CD14-positive monocyte (primary cell): Measurements from ENCODE around the gene TMEM150C. TPM values are rescaled to one million over a fixed set of nuclear protein-coding genes. Genes with fewer than 3 reads are reported as not detected.
"Not testable (repeated sequence)": the region's sequence is repeated elsewhere in the genome, so short reads cannot be mapped to it uniquely, and the experiment has no call there.

Experiments
- DNase-seq, 3 donors: peaks; one replicate each; pipeline ENCODE4 v3.0.0-alpha.2; 2011 to 2022
- H2AFZ ChIP-seq: 2 replicates; pipeline ENCODE4 v1.6.0; 2012; ENCODE audit warnings: mild to moderate bottlenecking, low read depth, low read length, inconsistent platforms; ENCODE audit not compliant: insufficient read depth, poor library complexity, severe bottlenecking
- H3K27ac ChIP-seq, 2 donors: 1 replicate in 1 of 2; 2 replicates in 1 of 2; pipeline ENCODE4 v1.5.1; 2012 to 2013; ENCODE audit warnings: low read length in 2 of 2, control low read depth in 1 of 2, inconsistent platforms in 1 of 2, low read depth in 1 of 2, mild to moderate bottlenecking in 1 of 2
- H3K27me3 ChIP-seq, 2 donors: one replicate each; pipeline versions ENCODE4 v1.6.0 to v1.6.1; 2011 to 2013; ENCODE audit warnings: low read length in 2 of 2; ENCODE audit not compliant: control insufficient read depth in 2 of 2, insufficient read depth in 2 of 2
- H3K36me3 ChIP-seq, 2 donors: replicated peaks in 1 of 2; 1 replicate in 1 of 2; 2 replicates in 1 of 2; pipeline versions ENCODE4 v1.5.1 to v1.6.1; 2012 to 2013; ENCODE audit warnings: low read length in 2 of 2, control low read depth in 1 of 2, inconsistent platforms in 1 of 2, mild to moderate bottlenecking in 1 of 2; ENCODE audit not compliant: insufficient read depth in 2 of 2, control insufficient read depth in 1 of 2
- H3K4me1 ChIP-seq, 2 donors: 1 replicate in 1 of 2; 2 replicates in 1 of 2; pipeline versions ENCODE4 v1.5.1 to v1.6.1; 2012 to 2013; ENCODE audit warnings: low read length in 2 of 2, control low read depth in 1 of 2, inconsistent platforms in 1 of 2, mild to moderate bottlenecking in 1 of 2, moderate library complexity in 1 of 2; ENCODE audit not compliant: insufficient read depth in 2 of 2, control insufficient read depth in 1 of 2
- H3K4me2 ChIP-seq: replicated peaks from 2 replicates; pipeline ENCODE3; 2012; ENCODE audit warnings: low read length, moderate library complexity, mild to moderate bottlenecking; ENCODE audit not compliant: poor library complexity, severe bottlenecking; ENCODE audit errors: extremely low read depth
- H3K4me3 ChIP-seq, 3 experiments: fragments of 200-600 bp in 1 of 3; sonication (generic) in 1 of 3; replicated peaks in 1 of 3; 1 replicate in 2 of 3; 2 replicates in 1 of 3; pipeline ENCODE4 v1.5.1; 2011 to 2013; ENCODE audit warnings: low read length in 3 of 3, mild to moderate bottlenecking in 3 of 3, control low read depth in 2 of 3, low read depth in 2 of 3, inconsistent platforms in 1 of 3, moderate library complexity in 1 of 3
- H3K79me2 ChIP-seq: 2 replicates; pipeline ENCODE4 v1.6.0; 2012; ENCODE audit warnings: mild to moderate bottlenecking, control low read depth, inconsistent platforms, low read length, moderate library complexity; ENCODE audit not compliant: insufficient read depth
- H3K9ac ChIP-seq: 2 replicates; pipeline ENCODE4 v1.6.0; 2017; ENCODE audit warnings: low read length, mild to moderate bottlenecking; ENCODE audit not compliant: insufficient read depth, poor library complexity, severe bottlenecking
- H3K9me3 ChIP-seq, 2 donors: replicated peaks in 1 of 2; 1 replicate in 1 of 2; 2 replicates in 1 of 2; pipeline versions ENCODE4 v1.5.1 to v1.6.1; 2012 to 2013; ENCODE audit warnings: low read length in 2 of 2, control low read depth in 1 of 2; ENCODE audit not compliant: control insufficient read depth in 1 of 2, insufficient read depth in 1 of 2
- H4K20me1 ChIP-seq: 2 replicates; pipeline ENCODE4 v1.6.0; 2012; ENCODE audit warnings: mild to moderate bottlenecking, low read length, control low read depth, moderate library complexity; ENCODE audit not compliant: insufficient read depth
- H3K27ac Mint-ChIP-seq, 7 donors: one replicate each; pipeline ENCODE4 v1.8.0; 2020; ENCODE audit warnings: mild to moderate bottlenecking in 7 of 7, mixed read lengths in 7 of 7, moderate library complexity in 6 of 7, inconsistent platforms in 2 of 7
- H3K27me3 Mint-ChIP-seq, 3 donors: one replicate each; pipeline ENCODE4 v1.8.0; 2021 to 2022; ENCODE audit warnings: low read depth in 3 of 3, mild to moderate bottlenecking in 3 of 3, mixed read lengths in 3 of 3, moderate library complexity in 3 of 3, inconsistent platforms in 1 of 3
- H3K36me3 Mint-ChIP-seq, 2 donors: one replicate each; pipeline ENCODE4 v1.8.0; 2020; ENCODE audit warnings: mixed read lengths in 2 of 2, inconsistent platforms in 1 of 2, mild to moderate bottlenecking in 1 of 2
- H3K4me1 Mint-ChIP-seq: one replicate; pipeline ENCODE4 v1.8.0; 2020; ENCODE audit warnings: mild to moderate bottlenecking, mixed read lengths
- H3K4me3 Mint-ChIP-seq, 2 donors: one replicate each; pipeline ENCODE4 v1.8.0; 2020; ENCODE audit warnings: mild to moderate bottlenecking in 2 of 2, mixed read lengths in 2 of 2, moderate library complexity in 1 of 2
- H3K9me3 Mint-ChIP-seq, 7 donors: one replicate each; pipeline ENCODE4 v1.8.0; 2020 to 2022; ENCODE audit warnings: mixed read lengths in 7 of 7, mild to moderate bottlenecking in 6 of 7, moderate library complexity in 6 of 7, inconsistent platforms in 2 of 7
- CTCF ChIP-seq: fragments of 200-600 bp; IDR thresholded peaks from one replicate; pipeline ENCODE4 v1.8.0; 2022; ENCODE audit warnings: antibody characterized with exemption, mild to moderate bottlenecking
- WGBS: methylation state at CpG from one replicate; pipeline ENCODE4 v1.1.5; 2013; ENCODE audit warnings: missing lambda C conversion rate; ENCODE audit not compliant: insufficient coverage; 5-methylcytosine and 5-hydroxymethylcytosine counted together
- intact Hi-C, 2 donors: fragments of 100-400 bp; cut with micrococcal nuclease; formaldehyde crosslinking; loops; one replicate each; pipeline versions ENCODE4 v1.15.0 to v1.15.1; 2023
- polyA plus RNA-seq, 3 donors: library from polyadenylated mRNA; depleted of rRNA in 1 of 3; unstranded in 2 of 3; stranded (reverse) in 1 of 3; fragments of 300-500 nt in 2 of 3; fragments of >200 nt in 1 of 3; fragmentation: Illumina TruSeq in 2 of 3; gene quantifications; 1 replicate in 2 of 3; 2 replicates in 1 of 3; pipeline ENCODE4 v1.2.3, GENCODE V29; 2012 to 2021

TMEM150C gene
- polyA plus RNA-seq, 3 donors, result not detected

- H3K4me3 ChIP-seq, H3K9me3 Mint-ChIP-seq, H3K4me3 Mint-ChIP-seq, DNase-seq, H4K20me1 ChIP-seq, intact Hi-C loops, H3K9me3 ChIP-seq, H3K9ac ChIP-seq, H3K79me2 ChIP-seq, H2AFZ ChIP-seq, H3K4me1 Mint-ChIP-seq, H3K4me2 ChIP-seq, H3K36me3 ChIP-seq, H3K36me3 Mint-ChIP-seq, H3K27ac ChIP-seq, H3K4me1 ChIP-seq, H3K27me3 ChIP-seq: not testable (repeated sequence)
- H3K27me3 Mint-ChIP-seq, result peaks cover 0 to 10% (median 0%) of the 10 kb centered on the region in 3 donors
- peak overlapping the region in 1 of 7 donors; percentile 60 for H3K27ac Mint-ChIP-seq
- WGBS, result 92% methylated on average over 4 of the region's 7 CpGs
Measured at GRCh38 chr4:82475931-82476330, 85.9 kb downstream of the TMEM150C start.

GRCh38 chr4:82473621-82474164 is 88.1 kb downstream of the TMEM150C start:
- H3K27me3 ChIP-seq, result no peaks in the 10 kb centered on the region
- Mint-ChIP-seq H3K27ac (no peak overlapping the region), H3K36me3 (no peaks in the 10 kb centered on the region), H3K4me3 (no peak overlapping the region), H3K9me3 (peaks cover 0 to 3% (median 0%) of the 10 kb centered on the region in 7 donors), H3K4me1 (peaks cover 2% of the 10 kb centered on the region), H3K27me3 (peaks cover 0 to 7% (median 0%) of the 10 kb centered on the region in 3 donors)
- WGBS, result 98% methylated on average over 5 of the region's 15 CpGs
- no peaks in the 10 kb centered on the region for H3K36me3 ChIP-seq
- no peak for DNase-seq
- H3K4me1 ChIP-seq, result no peaks in the 10 kb centered on the region
- no peak overlapping the region for H2AFZ ChIP-seq
- no peaks in the 10 kb centered on the region for H4K20me1 ChIP-seq
- no peak overlapping the region for H3K27ac ChIP-seq
- no peak overlapping the region for H3K9ac ChIP-seq
- intact Hi-C loops, result no loop called here
- no peak overlapping the region for H3K4me3 ChIP-seq
- H3K79me2 ChIP-seq, result no peaks in the 10 kb centered on the region
- no peak for TF ChIP-seq CTCF
- H3K9me3 ChIP-seq, result peaks cover 0 to 3% of the 10 kb centered on the region in 2 donors
- H3K4me2 ChIP-seq, result no peak overlapping the region

DNA sequence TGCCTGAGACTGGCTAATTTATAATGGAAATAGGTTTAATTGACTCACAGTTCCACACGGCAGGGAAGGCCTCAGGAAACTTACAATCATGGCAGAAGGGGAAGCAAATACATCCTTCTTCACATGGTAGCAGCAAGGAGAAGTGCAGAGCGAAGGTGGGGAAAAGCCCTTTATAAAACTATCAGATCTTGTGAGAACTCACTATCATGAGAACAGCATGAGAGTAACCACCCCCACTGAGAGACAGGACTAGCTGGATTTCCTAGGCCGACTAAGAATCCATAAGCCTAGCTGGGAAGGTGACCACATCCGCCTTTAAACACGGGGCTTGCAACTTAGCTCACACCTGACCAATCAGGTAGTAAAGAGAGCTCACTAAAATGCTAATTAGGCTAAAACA is 88.7 kb downstream of the TMEM150C start:
- H3K27me3 ChIP-seq, DNase-seq, H3K9ac ChIP-seq, H2AFZ ChIP-seq, H3K4me1 Mint-ChIP-seq, intact Hi-C loops, H3K9me3 ChIP-seq, H3K36me3 Mint-ChIP-seq, H4K20me1 ChIP-seq, H3K79me2 ChIP-seq, H3K4me2 ChIP-seq, H3K4me3 ChIP-seq, H3K36me3 ChIP-seq, H3K27ac ChIP-seq, H3K9me3 Mint-ChIP-seq, H3K27me3 Mint-ChIP-seq, H3K4me3 Mint-ChIP-seq, H3K4me1 ChIP-seq: not testable (repeated sequence)
- no CpG with 5 or more reads among the region's 5 CpGs for WGBS
- peak overlapping the region in 1 of 7 donors; percentile 76 for H3K27ac Mint-ChIP-seq
